Nephron (organoid): ENCODE results near the gene NGB.
A peak's percentile ranks its signal among the peaks of the same experiment; 100 is the strongest.

Experiments
- H3K27ac Mint-ChIP-seq, 3 experiments: 2 replicates each; pipeline ENCODE4 v1.8.0; 2020; ENCODE audit warnings: mixed read lengths in 3 of 3, mild to moderate bottlenecking in 2 of 3, moderate library complexity in 1 of 3
- H3K27me3 Mint-ChIP-seq: 2 replicates; pipeline ENCODE4 v1.8.0; 2021; ENCODE audit warnings: low read depth, mild to moderate bottlenecking, moderate library complexity, mixed read lengths
- H3K36me3 Mint-ChIP-seq: 2 replicates; pipeline ENCODE4 v1.8.0; 2020; ENCODE audit warnings: low read depth, mixed read lengths
- H3K4me1 Mint-ChIP-seq: 2 replicates; pipeline ENCODE4 v1.8.0; 2020; ENCODE audit warnings: mixed read lengths
- H3K4me3 Mint-ChIP-seq, 3 experiments: 2 replicates each; pipeline ENCODE4 v1.8.0; 2020; ENCODE audit warnings: mild to moderate bottlenecking in 3 of 3, mixed read lengths in 3 of 3, moderate library complexity in 2 of 3
- H3K9me3 Mint-ChIP-seq: 2 replicates; pipeline ENCODE4 v1.8.0; 2020; ENCODE audit warnings: mixed read lengths
- CTCF ChIP-seq, 3 experiments: fragments of 200-600 bp; sonication (generic); IDR thresholded peaks; one replicate each; pipeline ENCODE4 v1.5.0; 2021; ENCODE audit warnings: antibody characterized with exemption in 3 of 3; ENCODE audit not compliant: unreplicated experiment in 3 of 3

Gene NGB

GRCh38 chr14:77316195-77316505 lies 45.1 kb upstream of the NGB start:
- H3K27ac Mint-ChIP-seq = peak overlapping the region; percentile 14 to 80 (median 71)
- H3K4me1 Mint-ChIP-seq = peaks cover 66% of the 10 kb centered on the region
- no peaks in the 10 kb centered on the region for H3K27me3 Mint-ChIP-seq
- peaks cover 6% of the 10 kb centered on the region for H3K36me3 Mint-ChIP-seq
- no peaks in the 10 kb centered on the region for H3K9me3 Mint-ChIP-seq
- TF ChIP-seq CTCF (IDR thresholded peaks at IDR 0.05; ENCODE audit: unreplicated experiment in 3 of 3) = no peak
- H3K4me3 Mint-ChIP-seq = peak overlapping the region in 2 of 3 experiments; percentile 26 to 32

GRCh38 chr14:77314539-77315457 lies 43.8 kb upstream of the NGB start:
- peaks cover 60% of the 10 kb centered on the region for H3K4me1 Mint-ChIP-seq
- no peak for TF ChIP-seq CTCF (IDR thresholded peaks at IDR 0.05; ENCODE audit: unreplicated experiment in 3 of 3)

GRCh38 chr14:77314043-77314442 lies 43.0 kb upstream of the NGB start:
- peaks cover 12% of the 10 kb centered on the region for H3K36me3 Mint-ChIP-seq
- peak overlapping the region; percentile 14 to 80 (median 71) for H3K27ac Mint-ChIP-seq
- no peaks in the 10 kb centered on the region for H3K27me3 Mint-ChIP-seq
- TF ChIP-seq CTCF (IDR thresholded peaks at IDR 0.05; ENCODE audit: unreplicated experiment in 3 of 3) = no peak
- peaks cover 56% of the 10 kb centered on the region for H3K4me1 Mint-ChIP-seq
- H3K4me3 Mint-ChIP-seq = no peak overlapping the region
- no peaks in the 10 kb centered on the region for H3K9me3 Mint-ChIP-seq

More at GRCh38 chr14:77314539-77315457, 43.8 kb upstream of the NGB start:
- H3K36me3 Mint-ChIP-seq = peaks cover 12% of the 10 kb centered on the region
- H3K27me3 Mint-ChIP-seq = no peaks in the 10 kb centered on the region
- H3K27ac Mint-ChIP-seq = peak overlapping the region; percentile 14 to 80 (median 71)
- no peaks in the 10 kb centered on the region for H3K9me3 Mint-ChIP-seq
- peak overlapping the region; percentile 12 to 50 (median 19) for H3K4me3 Mint-ChIP-seq

GRCh38 chr14:77313371-77313770 lies 42.4 kb upstream of the NGB start:
- Mint-ChIP-seq H3K27ac (peak overlapping the region; percentile 14 to 71 (median 36)), H3K4me1 (peaks cover 60% of the 10 kb centered on the region), H3K36me3 (peaks cover 12% of the 10 kb centered on the region), H3K27me3 (no peaks in the 10 kb centered on the region), H3K9me3 (no peaks in the 10 kb centered on the region), H3K4me3 (no peak overlapping the region)
- TF ChIP-seq CTCF (IDR thresholded peaks at IDR 0.05; ENCODE audit: unreplicated experiment in 3 of 3) = no peak

- Mint-ChIP-seq H3K27me3 (no peaks in the 10 kb centered on the region), H3K9me3 (no peaks in the 10 kb centered on the region), H3K27ac (no peak overlapping the region), H3K4me3 (no peak overlapping the region), H3K36me3 (peaks cover 13% of the 10 kb centered on the region), H3K4me1 (peaks cover 60% of the 10 kb centered on the region)
- TF ChIP-seq CTCF (IDR thresholded peaks at IDR 0.05; ENCODE audit: unreplicated experiment in 3 of 3) = no peak
Observed at GRCh38 chr14:77311217-77311616, 40.2 kb upstream of the NGB start.

- no peak for TF ChIP-seq CTCF (IDR thresholded peaks at IDR 0.05; ENCODE audit: unreplicated experiment in 3 of 3)
Observed at GRCh38 chr14:77310026-77310425, 39.0 kb upstream of the NGB start.

More at GRCh38 chr14:77310026-77310425, 39.0 kb upstream of the NGB start:
- Mint-ChIP-seq H3K4me3 (no peak overlapping the region), H3K27me3 (no peaks in the 10 kb centered on the region), H3K4me1 (peaks cover 59% of the 10 kb centered on the region), H3K27ac (no peak overlapping the region), H3K36me3 (peaks cover 15% of the 10 kb centered on the region), H3K9me3 (no peaks in the 10 kb centered on the region)
